ENCODE results near the gene KAZN. TPM values are rescaled to one million over a fixed set of nuclear protein-coding genes. Genes with fewer than 3 reads are reported as not detected.

The KAZN gene
- total and polyA plus RNA-seq, 2 donors from 2014 or later = 17.4 to 60.8 TPM

DNA sequence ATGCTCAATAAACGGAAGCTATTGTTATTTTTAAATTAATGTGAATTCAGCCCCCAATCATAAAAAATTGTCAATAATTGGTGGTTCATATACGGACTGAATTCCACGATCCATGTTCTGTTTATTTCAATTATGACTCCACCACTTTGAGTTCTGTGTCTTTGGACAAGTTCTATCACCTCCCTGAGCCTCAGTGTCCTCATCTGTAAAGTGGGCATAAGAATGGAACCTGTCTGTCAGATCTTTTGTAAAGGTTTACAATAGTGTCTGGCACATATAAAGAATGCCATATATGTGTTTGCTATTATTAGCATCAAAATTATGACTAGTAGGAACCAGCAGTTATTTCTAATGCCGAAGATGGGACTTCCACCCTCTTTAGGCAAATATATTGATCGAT lies 183.3 kb downstream of the KAZN start:
- peaks cover 6 to 17% (median 16%) of the 10 kb centered on the region in 3 donors for H3K4me1 ChIP-seq (ENCODE audit: control insufficient read depth in 2 of 3, insufficient read depth in 2 of 3, low read depth in 1 of 3, low read length in 3 of 3)
- no peak for DNase-seq
- H3K27ac ChIP-seq (ENCODE audit: low read depth in 2 of 2, low read length in 2 of 2) = no peak overlapping the region
- H3K9me3 ChIP-seq (ENCODE audit: control insufficient read depth in 2 of 3, insufficient read depth in 1 of 3, low read length in 3 of 3) = no peaks in the 10 kb centered on the region
- no peak for TF ChIP-seq CTCF (IDR thresholded peaks at IDR 0.05; ENCODE audit: borderline replicate concordance, extremely low read depth, insufficient read depth)
- intact Hi-C loops (cut with DNase I) = no loop called here
- no peak overlapping the region for H3K4me3 ChIP-seq (ENCODE audit: low read length in 3 of 3)
- H3K36me3 ChIP-seq (ENCODE audit: control insufficient read depth in 2 of 3, insufficient read depth in 3 of 3, low read length in 3 of 3) = no peaks in the 10 kb centered on the region
- H3K9ac ChIP-seq (ENCODE audit: low read length in 3 of 3) = no peak overlapping the region
- no peaks in the 10 kb centered on the region for H3K27me3 ChIP-seq (ENCODE audit: control insufficient read depth, insufficient read depth, low read length)
- FAIRE-seq = no peak

- DNase-seq = no peak
- intact Hi-C loops (cut with DNase I) = no loop called here
Measured at GRCh38 chr1:14782741-14783591, 184.5 kb downstream of the KAZN start.

DNA sequence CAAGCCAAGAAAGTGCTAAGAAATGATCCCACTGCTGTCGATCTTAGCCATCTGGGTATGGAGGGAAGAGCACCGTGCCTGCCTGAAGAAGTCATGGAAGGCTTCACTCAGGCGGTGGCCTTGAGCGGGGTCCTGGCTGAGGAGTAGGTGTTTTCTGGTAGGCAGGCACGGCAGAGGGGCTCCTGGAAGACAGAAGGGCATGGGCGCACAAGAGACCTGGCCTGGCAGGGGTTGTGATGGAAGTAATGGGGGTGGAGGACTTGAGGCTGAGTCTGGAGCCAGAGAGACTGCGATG lies 185.1 kb downstream of the KAZN start:
- Histone ChIP-seq H3K9me3 (ENCODE audit: control insufficient read depth in 2 of 3, insufficient read depth in 1 of 3, low read length in 3 of 3) (no peaks in the 10 kb centered on the region), H3K27me3 (ENCODE audit: control insufficient read depth, insufficient read depth, low read length) (no peaks in the 10 kb centered on the region), H3K36me3 (ENCODE audit: control insufficient read depth in 2 of 3, insufficient read depth in 3 of 3, low read length in 3 of 3) (no peaks in the 10 kb centered on the region), H3K4me1 (ENCODE audit: control insufficient read depth in 2 of 3, insufficient read depth in 2 of 3, low read depth in 1 of 3, low read length in 3 of 3) (peaks cover 8 to 30% (median 23%) of the 10 kb centered on the region in 3 donors), H3K27ac (ENCODE audit: low read depth in 2 of 2, low read length in 2 of 2) (no peak overlapping the region), H3K9ac (ENCODE audit: low read length in 3 of 3) (no peak overlapping the region), H3K4me3 (ENCODE audit: low read length in 3 of 3) (no peak overlapping the region)
- intact Hi-C loops (cut with DNase I) = no loop called here
- FAIRE-seq = no peak
- DNase-seq = no peak
- no peak for TF ChIP-seq CTCF (IDR thresholded peaks at IDR 0.05; ENCODE audit: borderline replicate concordance, extremely low read depth, insufficient read depth)

More at GRCh38 chr1:14782741-14783591, 184.5 kb downstream of the KAZN start:
- FAIRE-seq = no peak
- no peak overlapping the region for H3K4me3 ChIP-seq (ENCODE audit: low read length in 3 of 3)
- H3K9ac ChIP-seq (ENCODE audit: low read length in 3 of 3) = no peak overlapping the region
- H3K9me3 ChIP-seq (ENCODE audit: control insufficient read depth in 2 of 3, insufficient read depth in 1 of 3, low read length in 3 of 3) = no peaks in the 10 kb centered on the region
- peaks cover 8 to 28% (median 21%) of the 10 kb centered on the region in 3 donors for H3K4me1 ChIP-seq (ENCODE audit: control insufficient read depth in 2 of 3, insufficient read depth in 2 of 3, low read depth in 1 of 3, low read length in 3 of 3)
- no peaks in the 10 kb centered on the region for H3K27me3 ChIP-seq (ENCODE audit: control insufficient read depth, insufficient read depth, low read length)
- H3K36me3 ChIP-seq (ENCODE audit: control insufficient read depth in 2 of 3, insufficient read depth in 3 of 3, low read length in 3 of 3) = no peaks in the 10 kb centered on the region
- TF ChIP-seq CTCF (IDR thresholded peaks at IDR 0.05; ENCODE audit: borderline replicate concordance, extremely low read depth, insufficient read depth) = no peak
- H3K27ac ChIP-seq (ENCODE audit: low read depth in 2 of 2, low read length in 2 of 2) = no peak overlapping the region

All from kidney (tissue), 14 donors.